Measurements from ENCODE around the gene PROSER2.
A peak's percentile ranks its signal among the peaks of the same experiment; 100 is the strongest.
"Not testable (repeated sequence)": the region's sequence is repeated elsewhere in the genome, so short reads cannot be mapped to it uniquely, and the experiment has no call there.

The PROSER2 gene

DNA sequence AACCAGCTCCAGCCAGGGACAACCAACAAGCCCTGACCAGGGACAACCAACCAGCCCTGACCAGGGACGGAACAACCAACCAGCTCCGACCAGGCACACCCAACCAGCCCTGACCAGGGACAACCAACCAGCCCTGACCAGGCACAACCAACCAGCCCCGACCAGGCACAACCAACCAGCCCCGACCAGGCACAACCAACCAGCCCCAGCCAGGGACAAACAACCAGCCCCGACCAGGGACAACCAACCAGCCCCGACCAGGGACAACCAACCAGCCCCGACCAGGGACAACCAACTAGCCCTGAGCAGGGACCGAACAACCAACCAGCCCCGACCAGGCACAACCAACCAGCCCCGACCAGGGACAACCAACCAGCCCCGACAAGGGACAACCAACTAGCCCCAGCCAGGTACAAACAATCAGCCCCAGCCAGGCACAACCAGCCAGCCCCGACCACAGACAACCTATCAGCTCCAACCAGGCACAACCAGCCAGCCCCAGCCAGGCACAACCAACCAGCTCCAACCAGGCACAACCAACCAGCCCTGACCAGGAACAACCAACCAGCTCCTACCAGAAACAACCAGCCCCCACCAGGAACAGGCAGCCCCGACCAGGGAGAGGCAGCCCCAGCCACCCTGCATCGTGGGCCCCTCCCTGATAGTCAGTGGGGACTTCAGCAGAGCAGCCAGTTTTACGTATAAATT is 56.4 kb downstream of the PROSER2 start:
- Mint-ChIP-seq H3K9me3 (no peaks in the 10 kb centered on the region), H3K27ac (no peak overlapping the region), H3K4me3 (no peak overlapping the region), H3K36me3 (no peaks in the 10 kb centered on the region), H3K27me3 (peaks cover 27% of the 10 kb centered on the region), H3K4me1 (peaks cover 6% of the 10 kb centered on the region)
- no peak for ATAC-seq

DNA sequence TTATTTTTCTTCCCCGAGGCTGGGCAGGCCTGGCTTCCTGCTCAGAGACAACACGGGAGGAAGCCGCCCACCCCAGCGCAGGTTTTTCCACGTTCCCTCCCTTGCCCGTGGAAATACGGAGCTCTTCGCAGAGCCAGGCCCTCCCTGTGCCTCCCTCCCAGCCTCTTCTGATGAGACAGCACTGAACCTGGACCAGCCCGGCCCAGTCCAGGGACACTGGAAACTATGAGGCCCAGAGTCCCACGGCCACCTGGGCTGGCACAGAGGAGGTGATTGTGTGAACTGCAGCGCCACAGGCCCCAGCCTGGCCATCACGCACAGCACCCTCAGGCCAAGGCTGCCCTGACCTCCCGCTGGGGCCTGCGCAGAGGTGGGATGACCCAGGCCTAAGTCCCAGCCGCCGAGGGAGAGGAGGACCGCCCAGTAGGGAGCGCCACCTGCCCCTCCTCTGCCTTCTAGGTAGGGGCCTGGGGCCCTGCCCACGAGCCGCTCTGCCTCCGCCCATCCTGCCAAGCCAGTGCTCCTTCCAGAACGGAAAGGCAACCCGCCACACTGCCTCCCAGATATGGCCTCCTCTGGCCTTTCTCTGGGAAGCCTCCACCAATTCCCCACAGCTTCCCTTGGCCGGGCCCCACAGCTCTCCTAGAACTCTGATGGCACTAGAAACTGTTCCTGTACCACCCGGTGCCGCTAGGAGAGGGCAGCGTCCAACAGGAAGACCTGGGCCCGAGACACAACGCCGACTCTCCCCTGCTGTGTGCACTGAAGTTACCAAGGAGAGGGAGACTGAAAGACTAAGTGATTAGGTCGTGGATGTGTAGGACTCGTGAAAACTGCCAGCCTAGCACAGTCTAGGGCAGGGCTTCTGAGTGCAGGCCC is 57.2 kb downstream of the PROSER2 start:
- peak; percentile 49 for ATAC-seq
- H3K9me3 Mint-ChIP-seq, result no peaks in the 10 kb centered on the region
- peaks cover 19% of the 10 kb centered on the region for H3K27me3 Mint-ChIP-seq
- no peak overlapping the region for H3K4me3 Mint-ChIP-seq
- H3K27ac Mint-ChIP-seq, result no peak overlapping the region
- no peaks in the 10 kb centered on the region for H3K36me3 Mint-ChIP-seq
- H3K4me1 Mint-ChIP-seq, result no peaks in the 10 kb centered on the region

- Mint-ChIP-seq H3K27ac (no peak overlapping the region), H3K4me1 (peaks cover 3% of the 10 kb centered on the region), H3K27me3 (peaks cover 12% of the 10 kb centered on the region), H3K9me3 (no peaks in the 10 kb centered on the region), H3K4me3 (no peak overlapping the region), H3K36me3 (no peaks in the 10 kb centered on the region)
- no peak for ATAC-seq
Observed at GRCh38 chr10:11881030-11881476, 57.9 kb downstream of the PROSER2 start.

DNA sequence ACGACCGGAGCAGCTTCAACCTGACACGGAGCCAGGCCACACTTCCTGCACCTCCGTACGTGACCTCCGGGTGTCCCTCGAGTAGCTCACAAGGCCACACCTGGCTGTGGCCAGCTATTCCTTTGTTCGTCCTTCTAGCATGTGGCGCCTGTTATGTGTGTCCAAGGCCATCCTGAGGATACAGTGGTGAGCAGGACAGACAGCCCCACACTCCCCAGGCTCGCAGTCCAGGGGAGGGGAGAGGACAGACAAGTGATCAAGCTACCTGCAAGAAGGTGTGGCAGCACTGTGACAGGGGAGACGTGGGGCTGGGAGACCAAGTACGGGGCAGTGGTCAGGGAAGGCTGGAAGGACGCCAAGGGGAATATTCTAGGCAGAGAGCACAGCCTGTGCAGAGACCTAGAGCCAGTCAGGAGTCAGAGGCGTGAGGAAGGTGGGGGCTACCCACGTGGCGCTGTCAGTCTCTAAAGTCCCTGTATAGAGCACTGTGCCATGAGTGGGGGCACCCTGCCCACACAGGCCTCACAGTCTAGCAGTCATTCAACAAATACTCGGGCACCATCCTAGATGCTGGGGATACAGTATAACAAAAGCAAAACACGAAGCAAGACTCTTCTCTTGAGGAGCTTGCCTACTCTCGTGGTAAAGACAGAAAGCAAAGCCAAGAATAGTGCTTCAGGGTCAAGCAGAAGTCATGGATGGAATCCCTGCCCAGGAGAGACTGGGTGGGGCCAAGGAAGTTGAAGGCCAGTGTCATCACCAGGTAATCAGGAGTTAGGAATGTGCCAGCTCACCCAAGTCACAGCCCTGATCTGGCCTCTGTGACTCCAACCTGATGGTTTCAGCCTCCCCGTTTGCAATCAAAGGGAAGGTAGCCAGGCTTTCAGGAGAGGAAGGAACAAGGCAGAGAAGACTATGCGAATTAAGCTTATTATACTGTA is 58.6 kb downstream of the PROSER2 start:
- no peak overlapping the region for H3K27ac Mint-ChIP-seq
- ATAC-seq, result peak; percentile 39
- no peaks in the 10 kb centered on the region for H3K9me3 Mint-ChIP-seq
- no peak overlapping the region for H3K4me3 Mint-ChIP-seq
- no peaks in the 10 kb centered on the region for H3K36me3 Mint-ChIP-seq
- H3K27me3 Mint-ChIP-seq, result peaks cover 11% of the 10 kb centered on the region
- H3K4me1 Mint-ChIP-seq, result peaks cover 10% of the 10 kb centered on the region

GRCh38 chr10:11882646-11883375 is 59.7 kb downstream of the PROSER2 start:
- Mint-ChIP-seq H3K4me3 (no peak overlapping the region), H3K4me1 (peaks cover 18% of the 10 kb centered on the region), H3K27me3 (peaks cover 11% of the 10 kb centered on the region), H3K36me3 (no peaks in the 10 kb centered on the region), H3K9me3 (no peaks in the 10 kb centered on the region), H3K27ac (no peak overlapping the region)
- ATAC-seq, result no peak

- Mint-ChIP-seq H3K27ac (no peak overlapping the region), H3K9me3 (no peaks in the 10 kb centered on the region), H3K27me3 (peaks cover 5% of the 10 kb centered on the region), H3K4me3 (no peak overlapping the region), H3K4me1 (peaks cover 18% of the 10 kb centered on the region), H3K36me3 (no peaks in the 10 kb centered on the region)
- no peak for ATAC-seq
Observed at GRCh38 chr10:11884706-11885423, 61.7 kb downstream of the PROSER2 start.

DNA sequence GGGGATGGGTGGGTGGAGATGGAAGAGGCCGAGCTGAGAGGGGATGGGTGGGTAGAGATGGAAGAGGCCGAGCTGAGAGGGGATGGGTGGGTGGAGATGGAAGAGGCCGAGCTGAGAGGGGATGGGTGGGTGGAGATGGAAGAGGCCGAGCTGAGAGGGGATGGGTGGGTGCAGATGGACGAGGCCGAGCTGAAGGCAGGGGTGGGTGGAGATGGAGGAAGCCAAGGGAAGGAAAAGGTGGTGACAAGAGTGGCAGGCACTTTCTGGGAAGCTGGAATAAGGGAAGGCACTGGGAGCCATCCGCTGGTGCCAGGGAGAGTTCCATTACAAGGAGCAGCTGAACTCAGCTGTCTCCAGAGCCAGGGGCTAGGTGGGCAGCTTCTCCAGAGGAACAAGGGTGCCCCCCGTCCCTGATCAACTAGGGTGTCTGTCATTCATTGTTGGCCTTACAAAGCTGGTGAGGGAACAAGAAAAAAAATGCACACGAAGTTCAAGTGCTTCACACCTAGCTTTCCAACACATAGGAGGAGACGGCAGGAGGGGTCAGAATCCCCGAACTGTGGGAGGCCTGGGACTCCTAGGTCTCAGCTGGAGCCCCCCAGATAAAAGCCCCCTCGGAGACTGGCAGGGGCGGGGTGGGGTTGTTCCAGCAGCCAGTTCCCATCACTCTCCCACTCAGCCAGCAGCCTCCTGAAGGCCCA is 62.4 kb downstream of the PROSER2 start:
- no peaks in the 10 kb centered on the region for H3K36me3 Mint-ChIP-seq
- H3K27me3 Mint-ChIP-seq, result no peaks in the 10 kb centered on the region
- H3K9me3 Mint-ChIP-seq, result no peaks in the 10 kb centered on the region
- no peak for ATAC-seq
- no peak overlapping the region for H3K27ac Mint-ChIP-seq
- peaks cover 18% of the 10 kb centered on the region for H3K4me1 Mint-ChIP-seq
- H3K4me3 Mint-ChIP-seq, result no peak overlapping the region

DNA sequence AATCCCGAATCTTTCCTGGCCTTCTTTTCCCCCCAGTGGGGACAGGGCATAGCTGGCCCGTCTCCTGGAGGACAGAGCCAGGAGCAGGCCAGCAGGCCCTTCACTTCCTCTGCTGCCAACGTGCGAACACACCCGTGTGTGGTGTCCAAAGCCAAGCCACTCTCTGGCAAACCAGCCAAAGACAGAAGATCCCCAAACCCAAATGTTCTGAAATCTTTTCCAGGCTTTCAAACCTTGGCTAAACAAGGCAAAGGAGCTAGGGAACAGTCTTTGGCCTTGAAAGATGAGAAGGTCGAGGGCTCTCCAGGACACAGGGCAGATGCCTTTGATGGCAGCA is 63.0 kb downstream of the PROSER2 start:
- no peak for ATAC-seq
- H3K27ac Mint-ChIP-seq, result no peak overlapping the region
- no peaks in the 10 kb centered on the region for H3K36me3 Mint-ChIP-seq
- no peak overlapping the region for H3K4me3 Mint-ChIP-seq
- no peaks in the 10 kb centered on the region for H3K9me3 Mint-ChIP-seq
- H3K4me1 Mint-ChIP-seq, result peaks cover 18% of the 10 kb centered on the region
- H3K27me3 Mint-ChIP-seq, result no peaks in the 10 kb centered on the region

DNA sequence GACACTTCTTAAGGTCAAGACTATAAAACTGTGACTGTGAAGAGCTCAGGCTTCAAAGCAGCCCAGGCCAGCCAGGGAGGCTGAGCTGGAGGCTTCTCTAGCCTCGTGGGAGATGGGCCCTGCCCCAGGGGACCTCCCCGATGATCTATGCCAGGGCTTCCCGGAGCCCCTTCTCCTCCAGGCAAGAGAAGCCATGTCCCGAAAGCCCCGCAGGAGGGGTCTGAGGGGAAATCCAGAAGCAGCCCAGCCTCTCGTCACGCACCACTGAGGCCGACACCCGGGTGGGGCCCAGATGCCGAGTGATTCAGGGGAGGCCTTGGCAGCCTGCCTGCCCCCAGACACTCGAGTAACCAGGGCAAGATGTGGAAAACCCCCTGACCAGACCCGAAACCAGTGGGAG is 63.7 kb downstream of the PROSER2 start:
- H3K27me3 Mint-ChIP-seq, result no peaks in the 10 kb centered on the region
- peaks cover 18% of the 10 kb centered on the region for H3K4me1 Mint-ChIP-seq
- H3K4me3 Mint-ChIP-seq, result peak overlapping the region; percentile 36
- peak overlapping the region; percentile 71 for H3K27ac Mint-ChIP-seq
- no peaks in the 10 kb centered on the region for H3K36me3 Mint-ChIP-seq
- no peaks in the 10 kb centered on the region for H3K9me3 Mint-ChIP-seq
- ATAC-seq, result peak; percentile 60

DNA sequence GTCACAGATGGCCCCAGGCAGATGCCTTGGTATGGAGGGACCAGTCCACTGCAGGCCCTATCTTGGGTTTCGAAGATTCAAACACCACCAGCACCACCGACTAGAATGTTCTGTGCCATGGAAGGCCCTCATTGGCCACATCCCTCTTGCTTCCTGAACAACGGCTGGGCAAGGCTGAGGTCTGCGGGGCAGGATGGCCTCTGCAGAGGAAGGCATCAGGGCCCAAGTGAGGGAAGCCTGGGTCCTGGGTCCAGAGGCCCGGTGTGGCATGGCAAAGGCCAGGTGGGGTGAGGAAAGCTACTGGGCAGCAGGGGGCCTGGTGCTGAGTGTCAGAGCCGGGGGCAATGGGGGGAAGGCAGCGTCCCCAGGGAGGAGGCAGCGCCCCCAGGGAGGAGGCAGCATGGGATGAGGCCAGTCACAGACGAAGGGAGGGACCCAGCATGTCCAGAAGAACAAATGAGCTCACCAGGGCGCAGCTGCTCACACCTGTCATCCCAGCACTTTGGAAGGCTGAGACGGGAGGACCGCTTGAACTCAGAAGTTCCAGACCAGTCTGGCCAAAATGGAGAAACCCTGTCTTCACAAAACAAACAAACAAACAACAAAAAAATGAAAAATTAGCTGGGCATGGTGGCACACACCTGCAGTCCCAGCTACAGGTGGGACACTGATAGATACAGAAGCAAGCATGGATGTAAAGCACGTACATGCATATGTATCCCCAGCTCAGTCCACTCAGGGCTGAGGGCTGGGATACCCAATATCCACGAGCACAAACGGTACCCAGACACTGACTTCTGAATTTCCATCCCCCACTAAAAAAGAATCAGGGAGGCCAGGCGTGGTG is 64.4 kb downstream of the PROSER2 start:
- Mint-ChIP-seq H3K9me3 (no peaks in the 10 kb centered on the region), H3K4me1 (peaks cover 18% of the 10 kb centered on the region), H3K27me3 (no peaks in the 10 kb centered on the region), H3K27ac (peak overlapping the region; percentile 71), H3K4me3 (no peak overlapping the region), H3K36me3 (no peaks in the 10 kb centered on the region)
- ATAC-seq, result peak; percentile 32

DNA sequence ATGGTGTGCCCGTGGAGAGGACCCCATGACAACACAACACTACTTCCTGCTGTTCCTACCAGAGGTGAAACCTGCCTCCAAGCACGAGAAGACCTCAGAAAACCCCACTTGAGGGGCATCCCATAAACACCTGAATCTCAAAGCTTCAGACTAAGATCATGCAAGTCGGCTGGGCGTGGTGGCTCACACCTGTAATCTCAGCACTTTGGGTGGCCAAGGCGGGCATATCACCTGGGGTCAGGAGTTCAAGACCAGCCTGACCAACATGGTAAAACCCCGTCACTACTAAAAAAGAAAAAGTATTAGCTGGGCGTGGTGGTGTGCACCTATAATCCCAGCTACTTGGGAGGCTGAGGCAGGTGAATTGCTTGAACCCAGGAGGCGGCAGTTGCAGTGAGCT is 66.1 kb downstream of the PROSER2 start:
- H3K27ac Mint-ChIP-seq, H3K36me3 Mint-ChIP-seq, H3K9me3 Mint-ChIP-seq, ATAC-seq, H3K27me3 Mint-ChIP-seq, H3K4me3 Mint-ChIP-seq: not testable (repeated sequence)
- peaks cover 18% of the 10 kb centered on the region for H3K4me1 Mint-ChIP-seq

DNA sequence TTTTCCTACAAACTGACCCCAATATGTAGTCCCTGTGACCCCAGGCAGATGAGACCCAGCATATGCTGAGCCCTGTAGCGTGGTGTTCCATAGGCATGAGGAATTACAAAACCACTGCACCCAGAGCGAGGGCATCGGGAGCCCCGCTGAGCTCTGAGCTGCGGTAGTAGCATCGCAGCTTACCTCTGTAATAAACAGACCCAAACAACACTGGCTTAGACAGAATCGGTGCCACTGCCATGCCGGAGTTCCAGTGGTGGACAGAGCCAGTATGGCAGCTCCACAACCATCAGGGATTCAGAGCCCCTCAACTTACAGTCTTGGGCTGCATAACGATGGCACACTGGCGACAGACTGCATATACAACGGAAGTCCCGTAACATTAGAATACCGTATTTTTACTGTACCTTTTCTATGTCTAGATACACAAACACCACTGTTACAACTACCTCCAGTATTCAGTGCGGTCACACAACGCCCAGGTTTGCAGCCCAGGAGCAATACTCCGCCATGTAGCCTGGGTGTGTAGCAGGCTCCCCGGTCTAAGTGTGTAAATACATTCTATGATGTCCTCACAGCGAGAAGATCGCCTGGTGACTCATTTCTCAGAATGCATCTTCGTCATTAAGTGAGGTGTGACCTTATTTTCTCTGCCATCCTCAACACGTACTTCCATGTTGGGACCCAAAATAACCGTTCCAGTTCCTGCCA is 68.8 kb downstream of the PROSER2 start:
- H3K36me3 Mint-ChIP-seq, result no peaks in the 10 kb centered on the region

More for the DNA sequence above, 68.8 kb downstream of the PROSER2 start:
- H3K27me3 Mint-ChIP-seq, result no peaks in the 10 kb centered on the region
- no peak for ATAC-seq
- H3K4me1 Mint-ChIP-seq, result peaks cover 6% of the 10 kb centered on the region
- no peak overlapping the region for H3K27ac Mint-ChIP-seq
- H3K9me3 Mint-ChIP-seq, result no peaks in the 10 kb centered on the region
- no peak overlapping the region for H3K4me3 Mint-ChIP-seq
